Endothelial cell of umbilical vein (primary cell): ENCODE results near the gene LPAR1.

Experiments used
- JUN ChIP-seq: IDR thresholded peaks from 2 replicates; pipeline ENCODE4 v1.6.1; 2011; ENCODE audit warnings: borderline replicate concordance, low read depth; ENCODE audit not compliant: insufficient read length, insufficient read depth
- POLR2A ChIP-seq: IDR thresholded peaks from 2 replicates; pipeline ENCODE4 v1.6.1; 2012; ENCODE audit warnings: low read depth, mild to moderate bottlenecking, control low read depth, low read length
- POLR2AphosphoS5 ChIP-seq: IDR thresholded peaks from 2 replicates; pipeline ENCODE4 v1.6.1; 2012; ENCODE audit warnings: low read depth, mild to moderate bottlenecking, control low read depth, low read length, moderate library complexity; ENCODE audit not compliant: insufficient read depth
- TF ChIP-seq, protein P1 (sequence below), 2 donors: IDR thresholded peaks; 1 replicate in 1 of 2; 2 replicates in 1 of 2; pipeline ENCODE4 v1.5.1; 2011; ENCODE audit warnings: low read length in 2 of 2, mild to moderate bottlenecking in 2 of 2, moderate library complexity in 2 of 2, control low read depth in 1 of 2, inconsistent platforms in 1 of 2, low read depth in 1 of 2; ENCODE audit not compliant: insufficient read depth in 1 of 2; ENCODE audit errors: extremely low read depth in 1 of 2

DNA sequence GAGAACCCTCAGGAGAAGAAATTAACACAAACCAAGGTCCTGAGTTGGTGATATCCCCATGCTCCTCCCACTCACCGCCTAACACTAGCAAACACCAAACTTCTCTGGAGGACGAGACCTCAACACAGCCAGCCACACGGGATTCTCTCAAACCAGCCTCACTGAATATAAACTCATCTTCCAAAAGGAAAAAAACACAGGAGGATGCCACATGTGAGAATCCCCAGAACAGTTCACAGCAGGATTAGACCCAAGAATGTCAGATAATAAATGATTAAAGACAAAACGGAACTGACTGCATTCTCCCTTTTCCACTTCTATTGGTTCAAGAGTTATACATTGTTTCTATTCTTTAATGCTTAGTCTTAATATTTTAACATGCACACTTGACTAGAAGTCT is 89.2 kb downstream of the LPAR1 start:
- TF ChIP-seq POLR2A (no peak), POLR2AphosphoS5 (no peak), JUN (no peak)
- TF ChIP-seq, protein P1, sequence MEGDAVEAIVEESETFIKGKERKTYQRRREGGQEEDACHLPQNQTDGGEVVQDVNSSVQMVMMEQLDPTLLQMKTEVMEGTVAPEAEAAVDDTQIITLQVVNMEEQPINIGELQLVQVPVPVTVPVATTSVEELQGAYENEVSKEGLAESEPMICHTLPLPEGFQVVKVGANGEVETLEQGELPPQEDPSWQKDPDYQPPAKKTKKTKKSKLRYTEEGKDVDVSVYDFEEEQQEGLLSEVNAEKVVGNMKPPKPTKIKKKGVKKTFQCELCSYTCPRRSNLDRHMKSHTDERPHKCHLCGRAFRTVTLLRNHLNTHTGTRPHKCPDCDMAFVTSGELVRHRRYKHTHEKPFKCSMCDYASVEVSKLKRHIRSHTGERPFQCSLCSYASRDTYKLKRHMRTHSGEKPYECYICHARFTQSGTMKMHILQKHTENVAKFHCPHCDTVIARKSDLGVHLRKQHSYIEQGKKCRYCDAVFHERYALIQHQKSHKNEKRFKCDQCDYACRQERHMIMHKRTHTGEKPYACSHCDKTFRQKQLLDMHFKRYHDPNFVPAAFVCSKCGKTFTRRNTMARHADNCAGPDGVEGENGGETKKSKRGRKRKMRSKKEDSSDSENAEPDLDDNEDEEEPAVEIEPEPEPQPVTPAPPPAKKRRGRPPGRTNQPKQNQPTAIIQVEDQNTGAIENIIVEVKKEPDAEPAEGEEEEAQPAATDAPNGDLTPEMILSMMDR (IDR thresholded peaks at IDR 0.05; ENCODE audit: extremely low read depth in 1 of 2, insufficient read depth in 1 of 2, low read depth in 1 of 2, low read length in 2 of 2), result no peak
